Fibroblast of lung (primary cell): ENCODE results near the gene LRRC42. TPM values are rescaled to one million over a fixed set of nuclear protein-coding genes. Genes with fewer than 3 reads are reported as not detected.

Experiments
- DNase-seq, 2 donors: peaks; one replicate each; pipeline versions ENCODE4 v3.0.0 to v3.0.0-alpha.2; 2010; ENCODE audit warnings: low read depth in 2 of 2
- H2AFZ ChIP-seq: 2 replicates; pipeline ENCODE4 v1.5.1; 2012; ENCODE audit warnings: low read length, control low read depth, inconsistent platforms
- H3K27ac ChIP-seq: 2 replicates; pipeline ENCODE4 v1.5.1; 2011; ENCODE audit warnings: low read length, control low read depth; ENCODE audit not compliant: insufficient read depth
- H3K27me3 ChIP-seq: 2 replicates; pipeline ENCODE4 v1.5.1; 2011; ENCODE audit warnings: mild to moderate bottlenecking, low read length; ENCODE audit not compliant: control insufficient read depth, insufficient read depth
- H3K36me3 ChIP-seq: 2 replicates; pipeline ENCODE4 v1.5.1; 2011; ENCODE audit warnings: low read length; ENCODE audit not compliant: control insufficient read depth, insufficient read depth
- H3K4me1 ChIP-seq: 2 replicates; pipeline ENCODE4 v1.5.1; 2011; ENCODE audit warnings: low read length; ENCODE audit not compliant: control insufficient read depth, insufficient read depth; ENCODE audit errors: extremely low read depth
- H3K4me2 ChIP-seq: 2 replicates; pipeline ENCODE4 v1.5.1; 2011; ENCODE audit warnings: low read length, control low read depth; ENCODE audit not compliant: insufficient read depth; ENCODE audit errors: extremely low read depth
- H3K4me3 ChIP-seq, 4 experiments: fragments of 200-600 bp in 1 of 4; sonication (generic) in 1 of 4; replicated peaks in 1 of 4; 2 replicates each; pipeline ENCODE4 v1.5.1; 2011 to 2016; ENCODE audit warnings: low read length in 4 of 4, low read depth in 3 of 4, mild to moderate bottlenecking in 3 of 4, control low read depth in 2 of 4, inconsistent platforms in 1 of 4, mixed read lengths in 1 of 4; ENCODE audit not compliant: insufficient read depth in 1 of 4; ENCODE audit errors: control extremely low read depth in 1 of 4
- H3K79me2 ChIP-seq: 2 replicates; pipeline ENCODE4 v1.5.1; 2012; ENCODE audit warnings: mild to moderate bottlenecking, low read length, inconsistent platforms; ENCODE audit not compliant: control insufficient read depth, insufficient read depth
- H3K9ac ChIP-seq: 2 replicates; pipeline ENCODE4 v1.5.1; 2011; ENCODE audit warnings: mild to moderate bottlenecking, low read length, control low read depth; ENCODE audit not compliant: insufficient read depth
- H3K9me3 ChIP-seq: 2 replicates; pipeline ENCODE4 v1.5.1; 2012; ENCODE audit warnings: low read depth, low read length; ENCODE audit not compliant: control insufficient read depth, insufficient read depth
- H4K20me1 ChIP-seq: 2 replicates; pipeline ENCODE4 v1.5.1; 2011; ENCODE audit warnings: low read length; ENCODE audit not compliant: control insufficient read depth, insufficient read depth; ENCODE audit errors: extremely low read depth
- CTCF ChIP-seq, 2 donors: IDR thresholded peaks in 1 of 2; conservative IDR thresholded peaks in 1 of 2; 1 replicate in 1 of 2; 2 replicates in 1 of 2; pipeline ENCODE4 v1.5.1; 2011 to 2012; ENCODE audit warnings: low read length in 2 of 2, control low read depth in 1 of 2, inconsistent platforms in 1 of 2, low read depth in 1 of 2, mild to moderate bottlenecking in 1 of 2
- EZH2 ChIP-seq: IDR thresholded peaks from 2 replicates; pipeline ENCODE4 v1.5.1; 2012; ENCODE audit warnings: low read length, control low read depth, mild to moderate bottlenecking; ENCODE audit errors: missing control alignments
- polyA plus RNA-seq, 2 donors: library from polyadenylated mRNA; depleted of rRNA in 1 of 2; stranded (reverse) in 1 of 2; unstranded in 1 of 2; fragments of >200 nt; gene quantifications; 2 replicates each; pipeline ENCODE4 v1.2.1, GENCODE V29; 2011 to 2012; ENCODE audit warnings: missing spikeins in 1 of 2
- total RNA-seq: library from RNA; depleted of rRNA; stranded (reverse); fragments of >200 nt; gene quantifications from 2 replicates; pipeline ENCODE4 v1.2.1, GENCODE V29; 2014

Gene LRRC42
- total and polyA plus RNA-seq, 2 donors (not counting 1 experiment from before 2014, with no cell fraction given), result 34.0 to 50.2 TPM

GRCh38 chr1:54004481-54005049, 58.4 kb downstream of the LRRC42 start:
- H3K9ac ChIP-seq, result no peak overlapping the region
- no peak for DNase-seq
- H3K4me2 ChIP-seq, result no peak overlapping the region
- TF ChIP-seq CTCF (conservative IDR thresholded peaks at IDR 0.05 in 1 of 2, IDR thresholded peaks at IDR 0.05 in 1 of 2; ENCODE audit: low read depth in 1 of 2, low read length in 2 of 2), result no peak
- TF ChIP-seq EZH2, result no peak
- no peak overlapping the region for H2AFZ ChIP-seq
- H3K9me3 ChIP-seq, result no peaks in the 10 kb centered on the region
- H3K4me3 ChIP-seq, result no peak overlapping the region
- H3K27me3 ChIP-seq, result peaks cover 20% of the 10 kb centered on the region
- H3K36me3 ChIP-seq, result no peaks in the 10 kb centered on the region
- H3K27ac ChIP-seq, result no peak overlapping the region
- H3K79me2 ChIP-seq, result no peaks in the 10 kb centered on the region
- H3K4me1 ChIP-seq, result no peaks in the 10 kb centered on the region
- no peaks in the 10 kb centered on the region for H4K20me1 ChIP-seq

- no peak for DNase-seq
- H3K4me3 ChIP-seq, result no peak overlapping the region
- H3K36me3 ChIP-seq, result no peaks in the 10 kb centered on the region
- no peak overlapping the region for H3K9ac ChIP-seq
- H3K9me3 ChIP-seq, result no peaks in the 10 kb centered on the region
- no peak overlapping the region for H3K27ac ChIP-seq
- H2AFZ ChIP-seq, result no peak overlapping the region
- H3K27me3 ChIP-seq, result peaks cover 26% of the 10 kb centered on the region
- H3K79me2 ChIP-seq, result no peaks in the 10 kb centered on the region
- no peaks in the 10 kb centered on the region for H4K20me1 ChIP-seq
- no peak overlapping the region for H3K4me2 ChIP-seq
- TF ChIP-seq CTCF (conservative IDR thresholded peaks at IDR 0.05 in 1 of 2, IDR thresholded peaks at IDR 0.05 in 1 of 2; ENCODE audit: low read depth in 1 of 2, low read length in 2 of 2), result no peak
- no peak for TF ChIP-seq EZH2
- no peaks in the 10 kb centered on the region for H3K4me1 ChIP-seq
Measured at GRCh38 chr1:54006508-54006907, 60.4 kb downstream of the LRRC42 start.

- no peak overlapping the region for H3K9ac ChIP-seq
- H3K4me1 ChIP-seq, result no peaks in the 10 kb centered on the region
- H2AFZ ChIP-seq, result no peak overlapping the region
- no peaks in the 10 kb centered on the region for H4K20me1 ChIP-seq
- peaks cover 28% of the 10 kb centered on the region for H3K27me3 ChIP-seq
- no peak overlapping the region for H3K27ac ChIP-seq
- H3K4me3 ChIP-seq, result no peak overlapping the region
- H3K9me3 ChIP-seq, result no peaks in the 10 kb centered on the region
- H3K79me2 ChIP-seq, result no peaks in the 10 kb centered on the region
- no peaks in the 10 kb centered on the region for H3K36me3 ChIP-seq
- TF ChIP-seq EZH2 (no peak), CTCF (conservative IDR thresholded peaks at IDR 0.05 in 1 of 2, IDR thresholded peaks at IDR 0.05 in 1 of 2; ENCODE audit: low read depth in 1 of 2, low read length in 2 of 2) (no peak)
- H3K4me2 ChIP-seq, result no peak overlapping the region
- DNase-seq, result no peak
Measured at GRCh38 chr1:54007613-54008012, 61.5 kb downstream of the LRRC42 start.
